ENCODE data around the gene PPFIA3.
"Not testable (repeated sequence)": the region's sequence is repeated elsewhere in the genome, so short reads cannot be mapped to it uniquely, and the experiment has no call there.

PPFIA3 gene

DNA sequence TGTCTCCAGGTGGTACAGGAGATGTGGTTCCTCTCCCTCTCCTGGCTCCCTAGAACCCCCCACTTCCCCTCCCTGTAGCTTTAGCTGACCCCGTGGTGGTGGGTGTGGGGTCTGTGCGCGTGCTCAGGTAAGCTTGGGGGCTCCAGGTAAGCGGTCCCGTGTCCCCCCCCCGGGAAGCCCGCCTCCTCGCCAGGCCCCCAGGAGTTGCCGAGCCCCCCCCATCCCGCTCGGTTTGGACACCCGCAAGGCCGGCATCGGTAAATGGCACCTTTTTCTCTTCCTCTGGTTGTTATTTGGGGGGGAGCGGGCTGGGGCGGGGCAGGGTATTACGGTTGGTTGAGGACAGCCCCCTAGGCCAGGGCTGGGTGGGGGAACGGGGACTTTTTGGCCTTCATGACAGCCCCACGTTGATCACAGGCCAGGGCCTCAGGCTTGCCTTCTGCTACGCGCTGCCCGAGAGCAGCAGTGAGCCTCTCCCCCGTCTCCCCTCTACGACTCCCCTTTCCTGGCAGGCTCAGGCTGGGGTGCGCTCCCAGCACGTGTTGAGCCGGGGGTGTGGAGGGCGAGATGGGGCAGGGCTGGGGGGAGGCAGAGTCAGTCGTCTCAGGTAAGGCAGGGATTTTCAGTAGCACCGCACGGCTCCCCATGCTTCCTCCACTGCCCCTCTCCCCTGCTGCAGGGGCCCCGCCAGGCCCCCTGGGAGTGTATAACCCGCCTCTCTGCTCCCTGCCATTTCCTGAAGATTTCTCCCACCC, 15.8 kb upstream of the PPFIA3 start:
- DNase-seq: no peak

- DNase-seq: no peak
Observed at GRCh38 chr19:49104229-49104864, 15.0 kb upstream of the PPFIA3 start.

DNA sequence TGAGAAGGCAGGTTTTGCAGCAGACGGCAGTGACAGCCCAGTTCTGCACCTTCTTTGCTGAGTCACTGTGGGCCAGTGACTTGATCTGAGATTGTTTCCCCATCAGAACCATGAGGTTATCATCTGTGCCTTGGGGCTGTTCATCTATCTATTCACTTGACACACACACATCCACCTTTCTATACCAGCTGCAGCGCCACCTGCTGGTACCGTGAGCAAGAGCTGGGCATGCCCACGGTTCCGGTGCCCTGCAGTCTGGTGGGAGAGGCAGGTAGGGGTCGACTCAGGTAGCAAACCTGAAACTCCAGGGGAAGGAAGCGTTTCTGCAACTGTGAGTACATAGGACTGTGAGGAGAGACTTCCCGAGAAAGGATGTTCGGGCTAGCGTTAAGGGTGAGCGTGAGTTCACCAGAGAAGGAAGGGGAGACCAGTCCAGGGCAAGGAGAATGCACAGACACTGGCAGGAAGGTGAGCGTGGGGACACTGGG, 12.7 kb upstream of the PPFIA3 start:
- no peak for DNase-seq

DNA sequence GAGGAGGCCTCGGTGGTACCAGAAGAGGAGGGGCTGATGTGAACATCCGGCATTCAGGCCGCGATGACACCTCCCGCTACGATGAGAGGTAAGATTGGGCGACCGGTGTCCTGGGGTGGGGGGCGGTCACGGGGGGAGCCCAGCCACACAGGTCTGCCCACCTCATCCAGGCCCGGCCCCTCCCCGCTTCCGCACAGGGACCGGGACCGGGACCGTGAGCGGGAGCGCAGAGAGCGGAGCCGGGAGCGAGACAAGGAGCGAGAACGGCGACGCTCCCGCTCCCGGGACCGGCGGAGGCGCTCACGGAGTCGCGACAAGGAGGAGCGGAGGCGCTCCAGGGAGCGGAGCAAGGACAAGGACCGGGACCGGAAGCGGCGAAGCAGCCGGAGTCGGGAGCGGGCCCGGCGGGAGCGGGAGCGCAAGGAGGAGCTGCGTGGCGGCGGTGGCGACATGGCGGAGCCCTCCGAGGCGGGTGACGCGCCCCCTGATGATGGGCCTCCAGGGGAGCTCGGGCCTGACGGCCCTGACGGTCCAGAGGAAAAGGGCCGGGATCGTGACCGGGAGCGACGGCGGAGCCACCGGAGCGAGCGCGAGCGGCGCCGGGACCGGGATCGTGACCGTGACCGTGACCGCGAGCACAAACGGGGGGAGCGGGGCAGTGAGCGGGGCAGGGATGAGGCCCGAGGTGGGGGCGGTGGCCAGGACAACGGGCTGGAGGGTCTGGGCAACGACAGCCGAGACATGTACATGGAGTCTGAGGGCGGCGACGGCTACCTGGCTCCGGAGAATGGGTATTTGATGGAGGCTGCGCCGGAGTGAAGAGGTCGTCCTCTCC, 11.5 kb upstream of the PPFIA3 start:
- no peak for DNase-seq

GRCh38 chr19:49109051-49109450, 10.3 kb upstream of the PPFIA3 start:
- no peak for DNase-seq

GRCh38 chr19:49109569-49110233, 9.6 kb upstream of the PPFIA3 start:
- no peak for DNase-seq

DNA sequence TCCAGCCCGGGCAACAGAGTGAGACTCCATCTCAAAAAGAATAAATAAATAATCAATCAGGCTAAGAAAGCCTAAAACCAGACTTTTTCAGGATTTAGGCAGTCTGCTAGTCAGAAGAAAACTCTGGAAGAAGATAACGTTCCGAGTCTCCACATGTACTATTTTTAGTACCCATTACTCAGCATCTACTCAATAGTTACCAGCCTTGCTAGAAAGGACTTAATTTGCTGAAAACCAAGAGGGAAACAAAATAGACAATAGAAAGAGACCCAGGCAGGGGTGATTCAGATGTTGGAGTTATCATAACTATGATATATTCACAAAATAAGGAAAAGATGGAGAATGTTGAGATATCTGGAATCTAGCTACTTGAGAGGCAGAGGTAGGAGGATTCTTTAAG, 8.8 kb upstream of the PPFIA3 start:
- DNase-seq: no peak

- DNase-seq: no peak
Observed at GRCh38 chr19:49111218-49111998, 7.9 kb upstream of the PPFIA3 start.

GRCh38 chr19:49113762-49114629, 5.3 kb upstream of the PPFIA3 start, which contains the start of gene LIN7B:
Gene LIN7B (plus strand): TSS chr19:49114370. CDS start chr19:49114405, 35 bp downstream.
- DNase-seq: peak; percentile 33

GRCh38 chr19:49114630-49115363, 4.5 kb upstream of the PPFIA3 start:
- DNase-seq: peak; percentile 53

- no peak for DNase-seq
Observed at GRCh38 chr19:49116544-49116943, 2.8 kb upstream of the PPFIA3 start.

DNA sequence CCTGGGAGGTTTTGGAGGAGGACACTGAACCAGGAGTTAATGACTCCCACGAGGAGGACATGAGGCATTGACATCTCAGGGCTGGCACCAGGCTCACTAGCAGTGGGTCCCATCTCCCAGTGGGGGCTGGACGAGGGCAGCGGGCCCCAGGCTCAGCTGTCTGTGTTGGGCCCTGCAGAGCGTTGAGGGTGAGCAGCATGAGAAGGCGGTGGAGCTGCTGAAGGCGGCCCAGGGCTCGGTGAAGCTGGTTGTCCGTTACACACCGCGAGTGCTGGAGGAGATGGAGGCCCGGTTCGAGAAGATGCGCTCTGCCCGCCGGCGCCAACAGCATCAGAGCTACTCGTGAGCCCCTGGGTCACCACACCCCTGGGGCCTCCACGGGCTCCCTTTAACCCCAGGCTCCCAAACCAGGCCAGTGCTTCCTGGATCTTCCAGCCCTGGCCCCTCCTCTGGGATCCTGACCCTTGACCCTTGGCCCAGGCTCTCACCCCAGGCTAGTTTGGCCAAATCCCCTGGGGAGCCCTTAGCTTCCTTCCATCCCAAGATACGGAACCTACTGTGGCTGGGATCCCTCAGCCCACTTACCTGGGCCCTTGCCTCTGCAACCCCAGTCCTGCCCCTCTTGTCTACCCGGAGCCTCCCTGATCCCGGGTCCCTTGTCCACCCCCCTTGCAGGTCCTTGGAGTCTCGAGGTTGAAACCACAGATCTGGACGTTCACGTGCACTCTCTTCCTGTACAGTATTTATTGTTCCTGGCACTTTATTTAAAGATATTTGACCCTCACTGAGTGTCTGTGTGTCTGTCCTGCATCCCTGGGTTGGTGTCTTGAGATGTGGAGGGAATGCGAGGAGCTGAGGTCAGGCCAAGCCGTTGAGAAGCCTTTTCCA, 1.4 kb upstream of the PPFIA3 start:
- no peak for DNase-seq

DNA sequence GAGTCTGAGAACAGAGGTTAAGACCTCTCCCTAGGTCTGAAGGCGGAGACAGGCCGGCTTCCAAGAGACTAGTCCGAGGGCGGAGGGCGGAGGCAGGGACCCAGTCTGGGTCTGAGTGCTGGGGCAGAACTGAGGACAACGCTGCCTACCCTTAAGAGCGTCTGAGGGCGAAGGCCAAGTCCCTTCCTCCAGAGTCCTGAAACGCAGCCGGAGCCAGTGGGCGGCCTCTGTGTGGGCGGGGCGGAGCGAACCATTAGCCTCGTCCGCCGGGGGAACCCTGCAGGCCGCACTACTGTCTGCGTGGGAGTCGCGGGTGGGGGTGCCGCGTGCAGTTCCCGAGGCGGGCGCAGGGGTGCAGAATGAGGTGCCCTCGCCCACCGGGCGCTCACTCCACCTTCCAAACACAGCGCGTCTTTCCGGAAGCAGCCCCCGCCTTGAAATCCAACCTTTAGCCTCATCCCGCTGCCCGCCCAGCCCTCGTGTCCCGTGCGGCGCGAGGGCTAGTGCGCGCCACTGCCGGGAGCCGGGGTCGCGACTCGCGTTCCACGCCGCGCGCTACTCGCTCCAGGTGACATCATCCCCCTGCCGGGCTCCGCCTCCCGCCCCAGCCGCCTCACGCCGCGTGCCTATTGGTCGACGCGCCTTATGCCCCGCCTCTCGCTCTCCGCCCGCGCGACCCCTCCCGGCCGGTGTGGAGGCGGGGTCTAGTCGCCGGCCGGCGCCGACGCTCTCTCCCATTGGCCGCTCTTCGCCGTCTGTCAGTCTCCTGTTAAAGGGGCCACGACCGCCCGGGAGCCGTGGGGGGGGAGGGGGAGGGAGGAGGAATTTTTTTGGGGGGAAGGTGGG, 556 bp upstream of the PPFIA3 start, which contains the start of gene C19orf73:
Gene C19orf73, minus strand, starts transcription at position 579 of the 846 bp plus-strand sequence. Its CDS starts 121 bp downstream, at position 458.
- peak; percentile 85 for DNase-seq

GRCh38 chr19:49120325-49120683, 960 bp downstream of the PPFIA3 start:
- no peak for DNase-seq

DNA sequence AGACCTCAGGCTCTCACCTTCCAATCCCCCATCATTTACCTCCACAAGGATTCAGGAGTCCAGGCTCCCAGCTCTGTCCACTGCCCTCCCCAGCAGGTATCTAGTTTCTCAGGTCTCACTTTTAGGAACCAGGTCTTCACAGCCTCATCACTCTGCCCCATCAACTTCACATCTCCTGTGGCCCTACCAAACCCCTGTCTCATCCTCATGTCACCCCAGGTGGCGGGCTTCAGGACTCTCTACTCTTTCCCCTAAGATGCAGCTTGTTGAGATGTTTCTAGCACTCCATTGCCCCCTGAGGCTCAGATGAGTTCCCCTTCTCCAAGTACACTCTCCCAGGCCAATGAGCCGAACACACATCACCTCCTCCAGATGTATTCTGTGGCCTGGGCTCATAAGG, 1.5 kb downstream of the PPFIA3 start:
- no peak for DNase-seq

DNA sequence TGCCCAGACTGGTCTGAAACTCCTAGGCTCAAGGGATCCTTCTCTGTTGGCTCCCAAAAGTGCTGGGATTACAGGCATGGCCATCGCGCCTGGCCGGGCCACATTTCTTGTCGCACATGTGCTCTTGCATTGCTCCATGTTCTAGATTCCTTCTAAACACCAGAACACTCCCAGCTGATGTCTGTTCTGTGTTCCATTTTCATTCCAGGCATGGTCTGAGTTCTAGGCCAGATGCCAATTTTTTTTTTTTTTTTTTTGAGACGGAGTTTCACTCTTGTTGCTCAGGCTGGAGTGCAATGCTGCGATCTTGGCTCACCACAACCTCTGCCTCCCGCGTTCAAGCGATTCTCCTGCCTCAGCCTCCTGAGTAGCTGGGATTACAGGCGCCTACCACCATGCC, 2.5 kb downstream of the PPFIA3 start:
- not testable (repeated sequence) for DNase-seq

GRCh38 chr19:49123285-49123684, 3.9 kb downstream of the PPFIA3 start:
- DNase-seq: not testable (repeated sequence)
